Gastrocnemius medialis (tissue), 4 donors: ENCODE results near the gene SLC24A3. TPM values are rescaled to one million over a fixed set of nuclear protein-coding genes. Genes with fewer than 3 reads are reported as not detected.
"Not testable (repeated sequence)": the region's sequence is repeated elsewhere in the genome, so short reads cannot be mapped to it uniquely, and the experiment has no call there.

Source experiments
- ATAC-seq, 2 donors: fragments of 150-250 bp; one replicate each; pipeline ENCODE4 v1.9.1; 2016
- DNase-seq, 2 donors: peaks; one replicate each; pipeline ENCODE4 v3.0.0-alpha.2; 2019
- H3K27ac ChIP-seq, 4 donors: fragments of 200-600 bp; sonication (generic); 1 replicate in 1 of 4; 2 replicates in 3 of 4; pipeline ENCODE4 v1.5.1; 2016 to 2018; ENCODE audit warnings: mild to moderate bottlenecking in 2 of 4, moderate library complexity in 1 of 4
- H3K27me3 ChIP-seq, 3 donors: fragments of 200-600 bp; sonication (generic) in 2 of 3; 1 replicate in 1 of 3; 2 replicates in 2 of 3; pipeline versions ENCODE4 v1.5.1 to v1.6.0; 2016 to 2019; ENCODE audit warnings: mild to moderate bottlenecking in 1 of 3, moderate library complexity in 1 of 3
- H3K36me3 ChIP-seq, 2 donors: fragments of 200-600 bp; sonication (generic) in 1 of 2; one replicate each; pipeline ENCODE4 v1.5.1; 2017 to 2018
- H3K4me1 ChIP-seq, 2 donors: fragments of 200-600 bp; sonication (generic) in 1 of 2; one replicate each; pipeline ENCODE4 v1.5.1; 2016 to 2017; ENCODE audit warnings: mild to moderate bottlenecking in 2 of 2
- H3K4me3 ChIP-seq, 4 donors: fragments of 200-600 bp; sonication (generic) in 3 of 4; 1 replicate in 1 of 4; 2 replicates in 3 of 4; pipeline ENCODE4 v1.5.1; 2016 to 2019; ENCODE audit warnings: mild to moderate bottlenecking in 2 of 4
- H3K9me3 ChIP-seq, 3 donors: fragments of 200-600 bp; sonication (generic) in 2 of 3; 1 replicate in 1 of 3; 2 replicates in 2 of 3; pipeline ENCODE4 v1.5.1; 2016 to 2019
- POLR2A ChIP-seq, 2 donors: fragments of 450-650 bp; IDR thresholded peaks; one replicate each; pipeline ENCODE4 v1.6.1; 2017; ENCODE audit warnings: antibody characterized with exemption in 2 of 2, mild to moderate bottlenecking in 2 of 2, moderate library complexity in 2 of 2
- in situ Hi-C, 4 donors: fragments of 200-750 bp; cut with MboI; loops; one replicate each; pipeline versions ENCODE4 v1.15.0 to v1.8.0; 2017; ENCODE audit warnings: low sequenced_read_pairs in 4 of 4
- intact Hi-C: fragments of 100-400 bp; cut with DNase I; formaldehyde crosslinking; loops from one replicate; pipeline ENCODE4 v1.15.1; 2023; ENCODE audit warnings: low total_unique reads
- total RNA-seq, 4 donors: library from RNA; depleted of rRNA; stranded (reverse); fragments of >200 nt; gene quantifications; one replicate each; pipeline versions ENCODE4 v1.1.0 to v1.2.3, GENCODE V29; 2016
- TF ChIP-seq, protein P1 (sequence below), 5 experiments: fragments of 450-650 bp in 3 of 5; fragments of 200-600 bp in 2 of 5; sonication (generic) in 2 of 5; IDR thresholded peaks in 4 of 5; conservative IDR thresholded peaks in 1 of 5; 1 replicate in 4 of 5; 2 replicates in 1 of 5; pipeline ENCODE4 v1.5.1; 2016 to 2019; ENCODE audit warnings: antibody characterized with exemption in 5 of 5, mild to moderate bottlenecking in 3 of 5, moderate library complexity in 3 of 5

Gene SLC24A3
- total RNA-seq, 4 donors from 2014 or later = 3.3 to 7.8 (median 6.7) TPM

DNA sequence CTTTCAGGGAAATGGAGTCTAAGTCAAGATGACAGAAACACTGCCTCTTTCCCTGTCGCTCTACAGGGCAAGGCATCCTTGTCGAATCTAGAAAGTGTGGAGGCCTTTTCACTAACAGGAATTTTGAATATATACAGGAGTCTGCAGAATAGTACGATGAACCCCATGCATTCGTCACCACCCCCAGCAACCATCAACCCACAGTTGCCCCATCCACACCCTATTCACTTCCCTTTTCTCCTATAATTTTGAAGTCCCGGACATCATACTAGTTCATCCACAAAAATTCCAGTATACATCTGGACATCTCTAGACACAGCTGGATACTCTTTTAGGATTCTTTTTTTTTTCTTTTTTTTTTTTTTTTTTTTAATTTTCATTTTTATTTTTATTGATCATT is 464.9 kb downstream of the SLC24A3 start:
- DNase-seq (no peak), ATAC-seq (no peak)
- intact Hi-C loops (no loop called here), in situ Hi-C loops (loop anchor here in 1 of 4 donors (25.0 kb wide), 2 partner anchors 110 to 210 kb away; no protein-coding TSS in a partner anchor)
- no peaks in the 10 kb centered on the region for H3K4me1 ChIP-seq
- TF ChIP-seq, protein P1, sequence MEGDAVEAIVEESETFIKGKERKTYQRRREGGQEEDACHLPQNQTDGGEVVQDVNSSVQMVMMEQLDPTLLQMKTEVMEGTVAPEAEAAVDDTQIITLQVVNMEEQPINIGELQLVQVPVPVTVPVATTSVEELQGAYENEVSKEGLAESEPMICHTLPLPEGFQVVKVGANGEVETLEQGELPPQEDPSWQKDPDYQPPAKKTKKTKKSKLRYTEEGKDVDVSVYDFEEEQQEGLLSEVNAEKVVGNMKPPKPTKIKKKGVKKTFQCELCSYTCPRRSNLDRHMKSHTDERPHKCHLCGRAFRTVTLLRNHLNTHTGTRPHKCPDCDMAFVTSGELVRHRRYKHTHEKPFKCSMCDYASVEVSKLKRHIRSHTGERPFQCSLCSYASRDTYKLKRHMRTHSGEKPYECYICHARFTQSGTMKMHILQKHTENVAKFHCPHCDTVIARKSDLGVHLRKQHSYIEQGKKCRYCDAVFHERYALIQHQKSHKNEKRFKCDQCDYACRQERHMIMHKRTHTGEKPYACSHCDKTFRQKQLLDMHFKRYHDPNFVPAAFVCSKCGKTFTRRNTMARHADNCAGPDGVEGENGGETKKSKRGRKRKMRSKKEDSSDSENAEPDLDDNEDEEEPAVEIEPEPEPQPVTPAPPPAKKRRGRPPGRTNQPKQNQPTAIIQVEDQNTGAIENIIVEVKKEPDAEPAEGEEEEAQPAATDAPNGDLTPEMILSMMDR (IDR thresholded peaks at IDR 0.05 in 4 of 5, conservative IDR thresholded peaks at IDR 0.05 in 1 of 5) = no peak
- no peak for TF ChIP-seq POLR2A (IDR thresholded peaks at IDR 0.05)
- no peak overlapping the region for H3K4me3 ChIP-seq
- no peaks in the 10 kb centered on the region for H3K9me3 ChIP-seq
- H3K27me3 ChIP-seq = no peaks in the 10 kb centered on the region
- no peaks in the 10 kb centered on the region for H3K36me3 ChIP-seq
- no peak overlapping the region for H3K27ac ChIP-seq

DNA sequence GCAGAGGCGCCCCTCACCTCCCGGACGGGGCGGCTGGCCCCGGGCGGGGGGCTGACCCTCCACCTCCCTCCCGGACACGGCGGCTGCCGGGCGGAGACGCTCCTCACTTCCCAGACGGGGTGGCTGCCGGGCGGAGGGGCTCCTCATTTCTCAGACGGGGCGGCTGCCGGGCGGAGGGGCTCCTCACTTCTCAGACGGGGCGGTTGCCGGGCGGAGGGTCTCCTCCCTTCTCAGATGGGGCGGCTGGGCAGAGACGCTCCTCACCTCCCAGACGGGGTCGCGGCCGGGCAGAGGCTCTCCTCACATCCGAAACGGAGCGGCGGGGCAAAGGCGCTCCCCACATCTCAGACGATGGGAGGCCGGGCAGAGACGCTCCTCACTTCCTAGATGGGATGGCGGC is 466.1 kb downstream of the SLC24A3 start:
- H3K4me1 ChIP-seq, H3K9me3 ChIP-seq, ATAC-seq, intact Hi-C loops, H3K27me3 ChIP-seq, H3K27ac ChIP-seq, DNase-seq, H3K4me3 ChIP-seq, H3K36me3 ChIP-seq: not testable (repeated sequence)
- in situ Hi-C loops = loop anchor here in 1 of 4 donors (25.0 kb wide), 2 partner anchors 109 to 209 kb away; no protein-coding TSS in a partner anchor

DNA sequence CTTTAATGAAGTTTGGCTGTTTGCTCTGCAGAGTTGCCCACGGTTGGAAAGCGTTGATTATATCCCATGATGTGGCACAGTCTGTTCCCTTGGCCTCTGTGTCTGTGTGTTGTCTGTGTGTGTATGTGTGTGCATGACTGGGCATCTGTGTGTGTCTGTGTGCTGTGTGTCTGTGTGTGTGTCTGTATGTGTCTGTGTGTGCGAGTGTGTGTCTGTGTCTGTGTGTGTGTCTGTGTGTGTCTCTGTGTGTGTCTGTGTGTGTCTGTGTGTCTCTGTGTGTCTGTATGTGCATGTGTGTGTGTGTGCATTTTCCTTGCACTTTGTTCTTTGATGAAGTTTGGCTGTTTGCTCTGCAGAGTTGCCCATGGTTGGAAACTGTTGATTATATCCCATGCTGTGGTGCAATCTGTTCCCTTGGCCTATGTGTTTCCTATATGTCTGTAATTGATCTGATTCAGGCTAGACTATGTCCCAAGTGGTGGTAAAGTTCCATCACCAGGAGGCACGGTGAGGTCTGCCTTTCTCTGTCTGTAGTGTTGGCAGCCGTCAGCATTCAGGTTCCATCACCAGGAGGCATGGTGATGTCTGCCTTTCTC is 467.6 kb downstream of the SLC24A3 start:
- Histone ChIP-seq H3K27ac (no peak overlapping the region), H3K36me3 (no peaks in the 10 kb centered on the region), H3K4me3 (no peak overlapping the region), H3K9me3 (no peaks in the 10 kb centered on the region), H3K4me1 (no peaks in the 10 kb centered on the region), H3K27me3 (no peaks in the 10 kb centered on the region)
- in situ Hi-C loops (loop anchor here in 2 of 4 donors (10.0 to 25.0 kb wide), 3 partner anchors 105 to 207 kb away; no protein-coding TSS in a partner anchor), intact Hi-C loops (no loop called here)
- DNase-seq = no peak
- ATAC-seq = no peak
- no peak for TF ChIP-seq POLR2A (IDR thresholded peaks at IDR 0.05)
- TF ChIP-seq, protein P1 (IDR thresholded peaks at IDR 0.05 in 4 of 5, conservative IDR thresholded peaks at IDR 0.05 in 1 of 5) = no peak

DNA sequence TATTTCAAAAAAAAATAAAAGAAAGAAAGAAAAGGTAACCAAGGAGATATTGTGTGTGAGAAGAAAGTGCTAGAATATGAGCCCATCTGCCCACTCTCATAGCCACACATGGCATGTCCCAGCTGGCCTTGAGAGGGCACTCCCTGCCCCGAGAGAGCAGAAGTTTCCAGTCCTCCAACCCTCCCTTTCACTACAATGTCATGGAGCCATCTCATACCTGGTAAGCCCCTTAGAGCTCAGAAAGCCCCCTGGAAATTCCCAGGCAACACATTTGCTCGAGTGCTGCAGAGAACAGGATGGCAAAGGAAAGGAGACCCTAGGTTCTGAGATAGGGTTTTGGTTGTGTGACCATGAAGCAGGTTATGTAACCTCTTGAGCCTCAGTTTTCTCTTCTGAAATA is 469.8 kb downstream of the SLC24A3 start:
- Histone ChIP-seq H3K27me3 (no peaks in the 10 kb centered on the region), H3K27ac (no peak overlapping the region), H3K4me3 (no peak overlapping the region), H3K4me1 (no peaks in the 10 kb centered on the region), H3K9me3 (no peaks in the 10 kb centered on the region), H3K36me3 (no peaks in the 10 kb centered on the region)
- TF ChIP-seq POLR2A (IDR thresholded peaks at IDR 0.05) = no peak
- TF ChIP-seq, protein P1 (IDR thresholded peaks at IDR 0.05 in 4 of 5, conservative IDR thresholded peaks at IDR 0.05 in 1 of 5) = no peak
- ATAC-seq (no peak), DNase-seq (no peak)
- in situ Hi-C loops = loop anchor here in 2 of 4 donors (10.0 to 25.0 kb wide), 3 partner anchors 103 to 205 kb away; no protein-coding TSS in a partner anchor
- intact Hi-C loops = no loop called here

DNA sequence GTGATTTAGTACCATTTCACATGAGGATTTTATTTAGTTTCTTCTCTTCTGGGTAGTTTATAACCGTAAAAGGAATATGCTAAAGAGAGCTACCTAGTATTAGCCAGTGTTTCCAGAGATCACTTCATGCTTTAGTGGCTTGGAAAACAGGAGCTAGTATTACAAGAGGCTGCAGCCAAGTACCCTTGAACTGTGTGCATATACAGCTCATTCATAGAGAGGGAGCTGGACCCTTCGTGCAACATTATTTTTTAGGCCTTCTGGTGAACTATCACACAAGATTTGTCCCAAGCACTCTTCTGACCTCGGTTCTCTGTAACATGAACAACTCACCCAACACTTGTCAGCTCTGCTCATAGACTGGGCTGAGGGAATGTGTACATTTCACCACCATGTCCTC is 470.7 kb downstream of the SLC24A3 start:
- in situ Hi-C loops (loop anchor here in 2 of 4 donors (10.0 to 25.0 kb wide), 3 partner anchors 102 to 204 kb away; no protein-coding TSS in a partner anchor), intact Hi-C loops (no loop called here)
- ATAC-seq (no peak), DNase-seq (no peak)
- Histone ChIP-seq H3K4me1 (peaks cover 1 to 2% of the 10 kb centered on the region in 2 donors), H3K27me3 (no peaks in the 10 kb centered on the region), H3K27ac (no peak overlapping the region), H3K9me3 (no peaks in the 10 kb centered on the region), H3K36me3 (no peaks in the 10 kb centered on the region), H3K4me3 (no peak overlapping the region)
- no peak for TF ChIP-seq POLR2A (IDR thresholded peaks at IDR 0.05)
